GM19395 (cell line): ENCODE data around the gene MRPL9.

ENCODE experiments used
- ATAC-seq: cut with Tn5 transposase; IDR thresholded peaks from one replicate; pipeline ENCODE4 v1.9.1; 2021; ENCODE audit warnings: mild to moderate bottlenecking, moderate library complexity; ENCODE audit not compliant: unreplicated experiment

The MRPL9 gene

DNA sequence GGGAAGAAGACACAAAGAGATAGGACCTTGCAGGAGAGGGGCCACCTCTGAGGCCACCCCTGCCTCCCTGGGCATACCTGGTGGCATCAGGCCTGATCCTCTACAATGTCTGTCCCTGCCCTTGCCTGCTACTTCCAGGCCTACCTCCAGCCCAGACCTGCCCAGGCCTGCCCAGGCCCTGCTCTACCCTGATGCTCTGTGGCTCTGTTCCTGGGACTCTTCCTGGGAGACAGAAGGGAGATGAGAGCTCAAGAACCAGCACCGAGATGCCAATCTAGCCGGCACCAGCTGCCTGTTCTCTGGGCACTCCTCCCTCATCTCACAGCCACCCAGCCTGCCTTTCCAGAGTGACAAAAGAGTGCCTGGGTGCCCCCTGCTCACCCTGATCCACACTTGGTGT lies 49.4 kb downstream of the MRPL9 start:
- no peak for ATAC-seq

DNA sequence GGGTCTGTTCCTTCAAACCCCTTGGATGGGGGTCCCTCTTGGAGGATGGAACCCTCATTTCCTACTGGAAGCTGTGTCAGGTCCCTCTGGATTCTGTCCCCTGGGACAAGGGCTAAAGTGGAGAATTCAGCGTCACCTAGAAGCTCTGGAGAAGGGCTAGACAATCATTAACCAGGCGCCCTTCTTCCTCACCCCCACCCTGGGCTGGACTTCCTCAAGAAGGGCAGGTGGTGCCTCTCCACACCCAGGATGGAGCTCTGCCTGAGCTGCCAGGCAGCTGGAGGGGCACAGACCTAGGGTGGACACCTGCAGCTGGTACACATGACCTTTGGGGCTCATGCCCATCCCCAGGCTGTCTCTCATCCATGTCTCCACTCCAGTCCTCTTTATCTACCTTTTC lies 50.3 kb downstream of the MRPL9 start:
- no peak for ATAC-seq

DNA sequence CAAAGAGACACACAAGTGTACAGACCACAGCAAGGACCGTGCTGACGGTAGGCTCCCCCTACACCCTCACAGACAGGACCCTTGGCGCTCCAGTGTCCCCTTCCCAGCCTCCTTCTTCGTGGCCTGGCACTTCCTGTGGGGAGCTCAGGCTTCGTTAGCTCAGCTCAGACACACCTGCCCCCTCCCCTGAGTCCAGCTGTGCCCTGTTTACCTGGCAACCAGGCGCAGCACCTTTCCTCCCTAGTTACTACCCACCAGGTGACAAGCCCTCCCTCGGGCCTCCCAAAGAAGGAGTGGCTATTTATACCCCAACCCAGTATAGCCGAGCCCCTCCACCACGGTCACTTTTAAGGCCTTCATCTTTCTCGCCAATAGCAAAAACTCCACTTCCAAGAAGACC lies 51.3 kb downstream of the MRPL9 start:
- ATAC-seq, result no peak

DNA sequence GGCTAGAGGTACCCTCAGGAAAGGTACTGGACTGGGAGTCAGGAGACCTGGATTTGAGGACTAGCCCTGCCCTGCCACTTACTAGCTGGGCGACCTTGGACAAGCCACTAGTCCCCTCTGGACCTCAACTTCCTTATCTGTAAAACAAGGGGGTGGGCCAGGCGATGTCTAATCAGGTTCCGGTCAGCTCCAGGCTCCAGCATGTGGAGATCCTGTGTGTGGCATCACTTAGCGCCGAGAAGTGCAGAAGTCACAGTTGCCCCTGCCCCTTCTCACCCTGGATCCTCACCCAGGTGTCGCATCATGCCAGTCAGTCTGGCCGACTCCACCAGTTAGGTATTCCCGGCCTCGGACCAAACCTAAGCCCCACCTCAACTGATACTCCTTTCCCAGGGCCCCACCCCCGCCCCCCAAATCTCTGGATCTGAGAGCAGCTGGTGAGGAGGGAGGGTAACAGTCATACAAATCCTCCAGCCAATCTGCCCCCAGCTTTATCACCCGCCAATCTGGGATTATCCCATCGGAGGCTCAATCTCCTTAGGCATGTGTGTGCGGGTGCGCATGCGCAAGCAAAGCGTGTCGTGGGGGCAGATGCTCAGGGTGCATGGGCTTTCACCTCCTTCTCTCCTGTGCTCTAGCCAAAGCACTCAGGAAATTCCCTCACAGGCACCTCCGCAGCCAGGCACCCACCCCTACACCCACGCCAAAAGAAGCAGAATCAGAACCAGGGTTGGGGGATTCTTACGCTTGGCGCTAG lies 52.1 kb downstream of the MRPL9 start:
- ATAC-seq, result no peak

DNA sequence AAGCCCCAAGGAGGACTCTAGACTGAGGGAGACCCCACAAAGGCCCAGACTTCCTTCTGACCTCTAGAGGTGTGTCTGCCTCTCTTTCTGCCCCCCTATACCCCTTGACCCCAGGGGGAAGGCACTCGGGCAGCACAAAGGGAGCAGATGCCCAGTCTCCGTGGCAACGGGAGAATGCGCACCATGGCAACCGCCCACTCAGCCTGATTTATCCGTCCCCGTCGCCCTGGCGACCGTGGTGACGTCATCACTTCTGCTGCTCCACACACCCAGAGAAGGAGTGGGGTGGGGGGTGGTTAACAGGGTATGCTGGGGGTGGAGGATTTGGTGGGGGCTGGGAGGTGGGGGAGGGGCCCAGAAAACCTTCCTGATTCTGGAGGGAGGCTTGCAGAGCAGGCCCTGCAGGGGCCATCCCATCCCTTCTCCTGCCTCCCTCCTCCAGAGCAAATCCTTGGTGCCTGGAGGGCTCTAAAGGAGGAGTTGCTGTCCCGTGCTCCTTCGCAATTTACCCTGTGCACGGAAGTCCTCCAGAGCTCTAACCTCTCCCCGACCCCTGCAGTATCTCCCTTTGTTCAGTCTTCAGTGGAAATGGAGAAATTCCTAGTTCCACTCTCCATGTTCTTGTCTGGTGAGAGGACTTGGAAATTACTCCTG lies 53.0 kb downstream of the MRPL9 start:
- ATAC-seq, result no peak
